Left lung (tissue), 10 donors: ENCODE data around the gene GIT2. TPM values are rescaled to one million over a fixed set of nuclear protein-coding genes. Genes with fewer than 3 reads are reported as not detected.
A peak's percentile ranks its signal among the peaks of the same experiment; 100 is the strongest.
"Not testable (repeated sequence)": the region's sequence is repeated elsewhere in the genome, so short reads cannot be mapped to it uniquely, and the experiment has no call there.

ENCODE experiments used
- ATAC-seq: fragments of 200-7000 bp; cut with Tn5 transposase; one replicate; pipeline ENCODE4 v1.9.1; 2020; ENCODE audit warnings: moderate library complexity
- DNase-seq, 4 donors: peaks; one replicate each; pipeline ENCODE4 v3.0.0-alpha.2; 2013 to 2020
- H3K27ac ChIP-seq, 2 donors: fragments of 200-600 bp; sonication (generic) in 1 of 2; one replicate each; pipeline versions ENCODE4 v1.5.0 to v1.8.0; 2020 to 2021
- H3K27me3 ChIP-seq, 2 donors: fragments of 200-600 bp; sonication (generic) in 1 of 2; one replicate each; pipeline versions ENCODE4 v1.5.0 to v1.8.0; 2020 to 2021
- H3K36me3 ChIP-seq, 2 donors: fragments of 200-600 bp; sonication (generic) in 1 of 2; one replicate each; pipeline versions ENCODE4 v1.5.0 to v1.8.0; 2020 to 2021
- H3K4me1 ChIP-seq, 2 donors: fragments of 200-600 bp; one replicate each; pipeline ENCODE4 v1.8.0; 2021
- H3K4me3 ChIP-seq, 2 donors: fragments of 200-600 bp; sonication (generic) in 1 of 2; one replicate each; pipeline versions ENCODE4 v1.5.0 to v1.8.0; 2020 to 2021; ENCODE audit warnings: mild to moderate bottlenecking in 1 of 2
- H3K9me3 ChIP-seq, 2 donors: fragments of 200-600 bp; sonication (generic) in 1 of 2; one replicate each; pipeline versions ENCODE4 v1.5.0 to v1.8.0; 2020 to 2021
- CTCF ChIP-seq, 2 donors: fragments of 200-600 bp; sonication (generic) in 1 of 2; IDR thresholded peaks; one replicate each; pipeline versions ENCODE4 v1.5.0 to v1.8.0; 2021; ENCODE audit warnings: antibody characterized with exemption in 2 of 2
- intact Hi-C, 2 donors: fragments of 100-400 bp; cut with DNase I; formaldehyde crosslinking; loops; one replicate each; pipeline versions ENCODE4 v1.11.2 to v1.14.2; 2022
- polyA plus RNA-seq, 6 donors: library from polyadenylated mRNA; unstranded; fragments of 120-200 nt; gene quantifications; one replicate each; pipeline ENCODE4 v1.2.1, GENCODE V29; 2013; ENCODE audit not compliant: insufficient read length in 6 of 6
- total RNA-seq, 2 donors: library from RNA; stranded (reverse); fragmentation: NEBNext Ultra II Directional; extraction: Animal tissue kit (Norgen Biotek cat#: 25700); gene quantifications; one replicate each; pipeline ENCODE4 v1.2.1, GENCODE V29; 2021
- donor health status: DM: no; HTN: yes; CAD: no.
- donor health status: DM: no; HTN: no; CAD: no.

The GIT2 gene
- total and polyA plus RNA-seq, 8 donors: 42.7 to 72.7 (median 56.2) TPM

GRCh38 chr12:109930028-109930800 is 66.0 kb downstream of the GIT2 start:
- DNase-seq (no peak), ATAC-seq (peak; percentile 35)
- no peak for TF ChIP-seq CTCF (IDR thresholded peaks at IDR 0.05)
- H3K9me3 ChIP-seq: no peaks in the 10 kb centered on the region
- no peaks in the 10 kb centered on the region for H3K27me3 ChIP-seq
- H3K4me3 ChIP-seq: no peak overlapping the region
- H3K36me3 ChIP-seq: peaks cover 0 to 100% of the 10 kb centered on the region in 2 donors
- H3K4me1 ChIP-seq: no peaks in the 10 kb centered on the region
- H3K27ac ChIP-seq: no peak overlapping the region
- intact Hi-C loops: no loop called here

GRCh38 chr12:109929326-109929725 is 66.8 kb downstream of the GIT2 start:
- peak; percentile 33 for ATAC-seq
- H3K4me1 ChIP-seq, H3K9me3 ChIP-seq, H3K27me3 ChIP-seq, DNase-seq, H3K4me3 ChIP-seq, intact Hi-C loops, H3K27ac ChIP-seq: not testable (repeated sequence)
- peaks cover 0 to 100% of the 10 kb centered on the region in 2 donors for H3K36me3 ChIP-seq

- H3K36me3 ChIP-seq: peaks cover 0 to 95% of the 10 kb centered on the region in 2 donors
- no peak for TF ChIP-seq CTCF (IDR thresholded peaks at IDR 0.05)
- intact Hi-C loops: no loop called here
Observed at GRCh38 chr12:109928058-109928656, 68.0 kb downstream of the GIT2 start.

GRCh38 chr12:109927622-109928021 is 68.5 kb downstream of the GIT2 start:
- H3K4me3 ChIP-seq: no peak overlapping the region
- H3K27ac ChIP-seq: no peak overlapping the region
- peaks cover 0 to 95% of the 10 kb centered on the region in 2 donors for H3K36me3 ChIP-seq
- intact Hi-C loops: no loop called here
- H3K27me3 ChIP-seq: no peaks in the 10 kb centered on the region
- no peaks in the 10 kb centered on the region for H3K4me1 ChIP-seq
- no peaks in the 10 kb centered on the region for H3K9me3 ChIP-seq
- peak; percentile 43 to 64 for TF ChIP-seq CTCF (IDR thresholded peaks at IDR 0.05)
- ATAC-seq: peak; percentile 59
- DNase-seq: no peak

More at GRCh38 chr12:109928058-109928656, 68.0 kb downstream of the GIT2 start:
- no peaks in the 10 kb centered on the region for H3K9me3 ChIP-seq
- no peak overlapping the region for H3K4me3 ChIP-seq
- no peak overlapping the region for H3K27ac ChIP-seq
- no peaks in the 10 kb centered on the region for H3K27me3 ChIP-seq
- ATAC-seq (no peak), DNase-seq (no peak)
- H3K4me1 ChIP-seq: no peaks in the 10 kb centered on the region

- intact Hi-C loops: no loop called here
- H3K36me3 ChIP-seq: peaks cover 0 to 95% of the 10 kb centered on the region in 2 donors
- H3K4me3 ChIP-seq: no peak overlapping the region
- no peak overlapping the region for H3K27ac ChIP-seq
- TF ChIP-seq CTCF (IDR thresholded peaks at IDR 0.05): no peak
- DNase-seq (no peak), ATAC-seq (no peak)
- H3K4me1 ChIP-seq: no peaks in the 10 kb centered on the region
- H3K27me3 ChIP-seq: no peaks in the 10 kb centered on the region
- H3K9me3 ChIP-seq: no peaks in the 10 kb centered on the region
Observed at GRCh38 chr12:109926488-109927210, 69.5 kb downstream of the GIT2 start.
